C4-2B (cell line): ENCODE measurements around the gene ATG7.
"Not testable (repeated sequence)": the region's sequence is repeated elsewhere in the genome, so short reads cannot be mapped to it uniquely, and the experiment has no call there.

Experiments
- CTCF ChIP-seq: fragments of 450-650 bp; conservative IDR thresholded peaks from 2 replicates; pipeline ENCODE4 v1.5.1; 2017; ENCODE audit warnings: mild to moderate bottlenecking
- ZFX ChIP-seq: fragments of 450-650 bp; IDR thresholded peaks from 2 replicates; pipeline ENCODE4 v1.6.1; 2017

GRCh38 chr3:11595024-11595423 is 322.8 kb downstream of the ATG7 start:
- not testable (repeated sequence) for TF ChIP-seq CTCF, ZFX
